Fibroblast of lung (primary cell): ENCODE measurements around the gene IREB2. TPM values are rescaled to one million over a fixed set of nuclear protein-coding genes. Genes with fewer than 3 reads are reported as not detected.
A peak's percentile ranks its signal among the peaks of the same experiment; 100 is the strongest.

ENCODE experiments used
- DNase-seq, 2 donors: peaks; one replicate each; pipeline versions ENCODE4 v3.0.0 to v3.0.0-alpha.2; 2010; ENCODE audit warnings: low read depth in 2 of 2
- H2AFZ ChIP-seq: 2 replicates; pipeline ENCODE4 v1.5.1; 2012; ENCODE audit warnings: low read length, control low read depth, inconsistent platforms
- H3K27ac ChIP-seq: 2 replicates; pipeline ENCODE4 v1.5.1; 2011; ENCODE audit warnings: low read length, control low read depth; ENCODE audit not compliant: insufficient read depth
- H3K27me3 ChIP-seq: 2 replicates; pipeline ENCODE4 v1.5.1; 2011; ENCODE audit warnings: mild to moderate bottlenecking, low read length; ENCODE audit not compliant: control insufficient read depth, insufficient read depth
- H3K36me3 ChIP-seq: 2 replicates; pipeline ENCODE4 v1.5.1; 2011; ENCODE audit warnings: low read length; ENCODE audit not compliant: control insufficient read depth, insufficient read depth
- H3K4me1 ChIP-seq: 2 replicates; pipeline ENCODE4 v1.5.1; 2011; ENCODE audit warnings: low read length; ENCODE audit not compliant: control insufficient read depth, insufficient read depth; ENCODE audit errors: extremely low read depth
- H3K4me2 ChIP-seq: 2 replicates; pipeline ENCODE4 v1.5.1; 2011; ENCODE audit warnings: low read length, control low read depth; ENCODE audit not compliant: insufficient read depth; ENCODE audit errors: extremely low read depth
- H3K4me3 ChIP-seq, 4 experiments: fragments of 200-600 bp in 1 of 4; sonication (generic) in 1 of 4; replicated peaks in 1 of 4; 2 replicates each; pipeline ENCODE4 v1.5.1; 2011 to 2016; ENCODE audit warnings: low read length in 4 of 4, low read depth in 3 of 4, mild to moderate bottlenecking in 3 of 4, control low read depth in 2 of 4, inconsistent platforms in 1 of 4, mixed read lengths in 1 of 4; ENCODE audit not compliant: insufficient read depth in 1 of 4; ENCODE audit errors: control extremely low read depth in 1 of 4
- H3K79me2 ChIP-seq: 2 replicates; pipeline ENCODE4 v1.5.1; 2012; ENCODE audit warnings: mild to moderate bottlenecking, low read length, inconsistent platforms; ENCODE audit not compliant: control insufficient read depth, insufficient read depth
- H3K9ac ChIP-seq: 2 replicates; pipeline ENCODE4 v1.5.1; 2011; ENCODE audit warnings: mild to moderate bottlenecking, low read length, control low read depth; ENCODE audit not compliant: insufficient read depth
- H3K9me3 ChIP-seq: 2 replicates; pipeline ENCODE4 v1.5.1; 2012; ENCODE audit warnings: low read depth, low read length; ENCODE audit not compliant: control insufficient read depth, insufficient read depth
- H4K20me1 ChIP-seq: 2 replicates; pipeline ENCODE4 v1.5.1; 2011; ENCODE audit warnings: low read length; ENCODE audit not compliant: control insufficient read depth, insufficient read depth; ENCODE audit errors: extremely low read depth
- EZH2 ChIP-seq: IDR thresholded peaks from 2 replicates; pipeline ENCODE4 v1.5.1; 2012; ENCODE audit warnings: low read length, control low read depth, mild to moderate bottlenecking; ENCODE audit errors: missing control alignments
- polyA plus RNA-seq, 2 donors: library from polyadenylated mRNA; depleted of rRNA in 1 of 2; stranded (reverse) in 1 of 2; unstranded in 1 of 2; fragments of >200 nt; gene quantifications; 2 replicates each; pipeline ENCODE4 v1.2.1, GENCODE V29; 2011 to 2012; ENCODE audit warnings: missing spikeins in 1 of 2
- total RNA-seq: library from RNA; depleted of rRNA; stranded (reverse); fragments of >200 nt; gene quantifications from 2 replicates; pipeline ENCODE4 v1.2.1, GENCODE V29; 2014
- TF ChIP-seq, protein P1 (sequence below), 2 donors: IDR thresholded peaks in 1 of 2; conservative IDR thresholded peaks in 1 of 2; 1 replicate in 1 of 2; 2 replicates in 1 of 2; pipeline ENCODE4 v1.5.1; 2011 to 2012; ENCODE audit warnings: low read length in 2 of 2, control low read depth in 1 of 2, inconsistent platforms in 1 of 2, low read depth in 1 of 2, mild to moderate bottlenecking in 1 of 2

The IREB2 gene
- total and polyA plus RNA-seq, 2 donors (not counting 1 experiment from before 2014, with no cell fraction given): 20.3 to 30.6 TPM

DNA sequence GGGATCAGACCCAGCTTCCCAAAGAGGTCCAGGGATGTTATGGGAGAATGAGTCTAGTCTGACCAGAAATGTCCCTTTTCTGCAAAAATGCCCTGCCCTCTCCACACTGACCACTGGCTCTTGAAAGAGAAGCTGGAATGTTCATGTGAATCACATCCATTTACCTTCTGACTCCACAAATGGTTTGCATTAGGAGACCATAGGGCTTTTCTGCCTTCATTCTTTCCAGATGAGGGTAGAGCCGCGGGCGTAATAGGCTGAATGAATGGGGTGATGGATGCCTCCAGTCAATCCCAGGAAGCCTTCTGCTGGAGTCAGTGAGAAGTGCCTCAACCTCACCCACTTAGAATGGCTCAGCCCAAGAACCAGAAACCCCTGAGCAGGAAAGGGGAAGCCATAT lies 47.2 kb upstream of the IREB2 start:
- no peaks in the 10 kb centered on the region for H4K20me1 ChIP-seq
- no peak overlapping the region for H3K4me2 ChIP-seq
- no peaks in the 10 kb centered on the region for H3K79me2 ChIP-seq
- H3K9ac ChIP-seq: no peak overlapping the region
- peak in 1 of 2 donors; percentile 27 for DNase-seq
- no peak overlapping the region for H3K4me3 ChIP-seq
- H3K9me3 ChIP-seq: no peaks in the 10 kb centered on the region
- H3K4me1 ChIP-seq: no peaks in the 10 kb centered on the region
- no peak overlapping the region for H3K27ac ChIP-seq
- H3K36me3 ChIP-seq: no peaks in the 10 kb centered on the region
- peaks cover 4% of the 10 kb centered on the region for H3K27me3 ChIP-seq
- TF ChIP-seq, protein P1, sequence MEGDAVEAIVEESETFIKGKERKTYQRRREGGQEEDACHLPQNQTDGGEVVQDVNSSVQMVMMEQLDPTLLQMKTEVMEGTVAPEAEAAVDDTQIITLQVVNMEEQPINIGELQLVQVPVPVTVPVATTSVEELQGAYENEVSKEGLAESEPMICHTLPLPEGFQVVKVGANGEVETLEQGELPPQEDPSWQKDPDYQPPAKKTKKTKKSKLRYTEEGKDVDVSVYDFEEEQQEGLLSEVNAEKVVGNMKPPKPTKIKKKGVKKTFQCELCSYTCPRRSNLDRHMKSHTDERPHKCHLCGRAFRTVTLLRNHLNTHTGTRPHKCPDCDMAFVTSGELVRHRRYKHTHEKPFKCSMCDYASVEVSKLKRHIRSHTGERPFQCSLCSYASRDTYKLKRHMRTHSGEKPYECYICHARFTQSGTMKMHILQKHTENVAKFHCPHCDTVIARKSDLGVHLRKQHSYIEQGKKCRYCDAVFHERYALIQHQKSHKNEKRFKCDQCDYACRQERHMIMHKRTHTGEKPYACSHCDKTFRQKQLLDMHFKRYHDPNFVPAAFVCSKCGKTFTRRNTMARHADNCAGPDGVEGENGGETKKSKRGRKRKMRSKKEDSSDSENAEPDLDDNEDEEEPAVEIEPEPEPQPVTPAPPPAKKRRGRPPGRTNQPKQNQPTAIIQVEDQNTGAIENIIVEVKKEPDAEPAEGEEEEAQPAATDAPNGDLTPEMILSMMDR (conservative IDR thresholded peaks at IDR 0.05 in 1 of 2, IDR thresholded peaks at IDR 0.05 in 1 of 2; ENCODE audit: low read depth in 1 of 2, low read length in 2 of 2): no peak
- TF ChIP-seq EZH2: no peak
- no peak overlapping the region for H2AFZ ChIP-seq

DNA sequence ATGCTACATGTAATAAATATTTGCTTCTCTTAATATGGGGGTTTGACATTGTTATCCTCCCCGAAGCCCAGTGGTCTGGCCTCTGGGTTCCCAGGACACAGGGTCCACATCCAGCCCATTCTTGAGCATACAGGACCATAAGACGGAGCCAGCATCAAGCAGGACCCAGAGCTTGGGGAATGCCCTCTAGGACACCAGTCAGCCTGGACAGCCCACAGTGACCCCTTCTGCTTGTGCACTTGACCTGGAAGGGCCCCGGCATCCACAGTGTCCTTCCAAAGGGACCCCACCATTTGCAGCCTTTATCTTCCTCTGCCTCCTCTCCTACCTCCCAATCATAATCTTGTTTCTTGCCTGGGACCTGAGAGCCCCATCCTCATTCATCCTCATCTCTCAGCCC lies 46.2 kb upstream of the IREB2 start:
- no peaks in the 10 kb centered on the region for H3K4me1 ChIP-seq
- no peak for DNase-seq
- H3K4me2 ChIP-seq: no peak overlapping the region
- TF ChIP-seq, protein P1 (conservative IDR thresholded peaks at IDR 0.05 in 1 of 2, IDR thresholded peaks at IDR 0.05 in 1 of 2; ENCODE audit: low read depth in 1 of 2, low read length in 2 of 2): no peak
- TF ChIP-seq EZH2: no peak
- no peak overlapping the region for H3K27ac ChIP-seq
- H3K4me3 ChIP-seq: no peak overlapping the region
- no peaks in the 10 kb centered on the region for H3K79me2 ChIP-seq
- H3K27me3 ChIP-seq: peaks cover 4% of the 10 kb centered on the region
- H3K9ac ChIP-seq: no peak overlapping the region
- no peaks in the 10 kb centered on the region for H3K9me3 ChIP-seq
- H4K20me1 ChIP-seq: no peaks in the 10 kb centered on the region
- no peaks in the 10 kb centered on the region for H3K36me3 ChIP-seq
- no peak overlapping the region for H2AFZ ChIP-seq

DNA sequence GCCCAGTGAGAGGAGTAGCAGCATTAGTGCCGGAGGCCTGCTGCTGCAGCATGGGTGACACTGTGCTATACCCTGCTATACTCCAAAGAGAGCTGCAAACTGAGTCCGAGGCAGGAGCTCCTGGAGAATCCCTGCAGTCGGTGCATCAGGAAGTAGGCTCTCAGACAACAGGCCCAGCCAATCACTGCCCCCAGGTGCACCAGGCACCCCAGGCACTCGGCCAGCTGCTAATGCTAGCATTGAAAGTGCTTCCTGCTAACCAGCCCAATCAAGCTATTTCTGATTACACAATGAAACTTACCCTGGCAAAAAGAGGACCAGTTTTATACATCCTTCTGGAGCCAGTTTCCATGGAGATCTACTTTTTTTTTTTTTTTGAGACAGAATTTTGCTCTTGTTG lies 45.6 kb upstream of the IREB2 start:
- Histone ChIP-seq H3K36me3 (no peaks in the 10 kb centered on the region), H3K27ac (no peak overlapping the region), H3K9me3 (no peaks in the 10 kb centered on the region), H3K4me3 (no peak overlapping the region), H2AFZ (no peak overlapping the region), H4K20me1 (no peaks in the 10 kb centered on the region), H3K79me2 (no peaks in the 10 kb centered on the region), H3K27me3 (peaks cover 4% of the 10 kb centered on the region), H3K4me2 (no peak overlapping the region), H3K4me1 (no peaks in the 10 kb centered on the region), H3K9ac (no peak overlapping the region)
- TF ChIP-seq, protein P1 (conservative IDR thresholded peaks at IDR 0.05 in 1 of 2, IDR thresholded peaks at IDR 0.05 in 1 of 2; ENCODE audit: low read depth in 1 of 2, low read length in 2 of 2): no peak
- no peak for TF ChIP-seq EZH2
- DNase-seq: no peak
